Endodermal cell (in vitro differentiated cells): ENCODE measurements around the gene NR5A1. TPM values are rescaled to one million over a fixed set of nuclear protein-coding genes. Genes with fewer than 3 reads are reported as not detected.

ENCODE experiments used
- DNase-seq: peaks from one replicate; pipeline ENCODE4 v3.0.0-alpha.2; 2017
- H3K27ac ChIP-seq: 2 replicates; pipeline ENCODE4 v1.5.1; 2013; ENCODE audit warnings: mild to moderate bottlenecking, low read depth, low read length, moderate library complexity
- H3K27me3 ChIP-seq: 2 replicates; pipeline ENCODE4 v1.6.1; 2013; ENCODE audit warnings: mild to moderate bottlenecking, low read length, moderate library complexity; ENCODE audit not compliant: insufficient read depth, control insufficient read depth, poor library complexity, severe bottlenecking
- H3K36me3 ChIP-seq: 2 replicates; pipeline ENCODE4 v1.7.0; 2013; ENCODE audit warnings: mild to moderate bottlenecking, low read length, moderate library complexity; ENCODE audit not compliant: control insufficient read depth, insufficient read depth
- H3K4me1 ChIP-seq: one replicate; pipeline ENCODE4 v1.7.0; 2013; ENCODE audit warnings: low read length; ENCODE audit not compliant: control insufficient read depth, insufficient read depth
- H3K4me3 ChIP-seq: 2 replicates; pipeline ENCODE4 v1.5.1; 2013; ENCODE audit warnings: mild to moderate bottlenecking, low read length, moderate library complexity
- H3K9ac ChIP-seq: 2 replicates; pipeline ENCODE4 v1.6.1; 2013; ENCODE audit warnings: mild to moderate bottlenecking, low read length, moderate library complexity; ENCODE audit not compliant: poor library complexity, severe bottlenecking; ENCODE audit errors: extremely low read depth
- H3K9me3 ChIP-seq: 2 replicates; pipeline ENCODE4 v1.6.1; 2013; ENCODE audit warnings: mild to moderate bottlenecking, low read length, moderate library complexity; ENCODE audit not compliant: control insufficient read depth
- H3K27ac Mint-ChIP-seq: 2 replicates; pipeline ENCODE4 v1.8.0; 2020; ENCODE audit warnings: mixed read lengths
- H3K27me3 Mint-ChIP-seq: 2 replicates; pipeline ENCODE4 v1.8.0; 2021; ENCODE audit warnings: mild to moderate bottlenecking, mixed read lengths; ENCODE audit not compliant: insufficient read depth
- H3K36me3 Mint-ChIP-seq: 2 replicates; pipeline ENCODE4 v1.8.0; 2020; ENCODE audit warnings: low read depth, mixed read lengths
- H3K4me1 Mint-ChIP-seq: 2 replicates; pipeline ENCODE4 v1.8.0; 2020; ENCODE audit warnings: mixed read lengths
- H3K4me3 Mint-ChIP-seq: 2 replicates; pipeline ENCODE4 v1.8.0; 2020; ENCODE audit warnings: mild to moderate bottlenecking, moderate library complexity, mixed read lengths
- H3K9me3 Mint-ChIP-seq: 2 replicates; pipeline ENCODE4 v1.8.0; 2020; ENCODE audit warnings: mild to moderate bottlenecking, mixed read lengths
- WGBS, 2 experiments: methylation state at CpG; one replicate each; pipeline versions ENCODE4 v1.1.5 to v1.1.7; 2013; ENCODE audit warnings: missing lambda C conversion rate in 2 of 2, mixed read lengths in 1 of 2; ENCODE audit not compliant: insufficient coverage in 1 of 2, insufficient read length in 1 of 2; 5-methylcytosine and 5-hydroxymethylcytosine counted together
- total RNA-seq, 2 donors: library from RNA; stranded (reverse); fragmentation: NEBNext Ultra II Directional in 1 of 2; extraction: Animal tissue kit (Norgen Biotek cat#: 25700) in 1 of 2; gene quantifications; 2 replicates in 1 of 2; 3 replicates in 1 of 2; pipeline ENCODE4 v1.2.1, GENCODE V29; 2021
- TF ChIP-seq, protein P1 (sequence below): fragments of 200-600 bp; sonication (generic); conservative IDR thresholded peaks from 2 replicates; pipeline ENCODE4 v1.5.0; 2021; ENCODE audit warnings: antibody characterized with exemption, mild to moderate bottlenecking

Gene NR5A1
- total RNA-seq, 2 donors from 2014 or later, result 0.37 TPM; not detected in 1

DNA sequence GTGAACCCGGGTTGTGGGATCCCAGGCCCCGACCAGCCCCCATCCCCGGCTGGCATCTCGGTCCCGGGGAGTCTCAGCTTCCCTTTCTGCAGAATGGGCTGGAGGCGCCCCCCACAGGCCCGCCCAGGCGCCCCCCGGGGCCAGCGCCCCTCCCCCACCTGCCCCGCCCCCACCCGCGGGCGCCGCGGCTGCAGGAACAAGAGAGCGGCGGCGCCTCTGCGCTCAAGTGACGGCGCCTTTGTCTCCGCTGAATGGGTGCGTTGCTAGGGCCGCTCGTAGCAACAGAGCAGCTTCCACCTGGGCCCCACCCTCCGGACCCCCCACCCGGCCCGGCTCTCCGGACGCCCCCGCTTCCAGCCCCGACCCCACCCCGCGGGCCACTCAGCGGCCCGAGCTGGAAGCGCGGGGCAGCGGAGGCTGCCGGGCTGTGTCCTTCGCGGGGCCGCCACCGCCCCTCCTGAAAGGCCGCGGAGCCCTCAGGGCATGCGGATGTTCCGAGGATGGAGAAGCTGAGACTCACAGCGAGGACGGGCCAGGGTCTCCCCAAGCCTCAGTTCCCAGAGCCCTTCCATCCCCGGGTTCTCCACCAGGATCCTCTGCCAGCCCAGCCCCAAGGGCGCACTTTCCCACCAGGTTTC is 29.4 kb downstream of the NR5A1 start:
- 6 to 55% methylated on average over 2 to 52 of the region's 53 CpGs for WGBS, 2 experiments
- Histone ChIP-seq H3K36me3 (no peaks in the 10 kb centered on the region), H3K9ac (no peak overlapping the region), H3K27me3 (peaks cover 43% of the 10 kb centered on the region), H3K4me3 (peak overlapping the region; percentile 56), H3K27ac (peak overlapping the region; percentile 38), H3K4me1 (no peaks in the 10 kb centered on the region), H3K9me3 (no peaks in the 10 kb centered on the region)
- Mint-ChIP-seq H3K27me3 (peaks cover 60% of the 10 kb centered on the region), H3K4me3 (peak overlapping the region; percentile 43), H3K9me3 (no peaks in the 10 kb centered on the region), H3K36me3 (no peaks in the 10 kb centered on the region), H3K27ac (no peak overlapping the region), H3K4me1 (peaks cover 2% of the 10 kb centered on the region)
- TF ChIP-seq, protein P1, sequence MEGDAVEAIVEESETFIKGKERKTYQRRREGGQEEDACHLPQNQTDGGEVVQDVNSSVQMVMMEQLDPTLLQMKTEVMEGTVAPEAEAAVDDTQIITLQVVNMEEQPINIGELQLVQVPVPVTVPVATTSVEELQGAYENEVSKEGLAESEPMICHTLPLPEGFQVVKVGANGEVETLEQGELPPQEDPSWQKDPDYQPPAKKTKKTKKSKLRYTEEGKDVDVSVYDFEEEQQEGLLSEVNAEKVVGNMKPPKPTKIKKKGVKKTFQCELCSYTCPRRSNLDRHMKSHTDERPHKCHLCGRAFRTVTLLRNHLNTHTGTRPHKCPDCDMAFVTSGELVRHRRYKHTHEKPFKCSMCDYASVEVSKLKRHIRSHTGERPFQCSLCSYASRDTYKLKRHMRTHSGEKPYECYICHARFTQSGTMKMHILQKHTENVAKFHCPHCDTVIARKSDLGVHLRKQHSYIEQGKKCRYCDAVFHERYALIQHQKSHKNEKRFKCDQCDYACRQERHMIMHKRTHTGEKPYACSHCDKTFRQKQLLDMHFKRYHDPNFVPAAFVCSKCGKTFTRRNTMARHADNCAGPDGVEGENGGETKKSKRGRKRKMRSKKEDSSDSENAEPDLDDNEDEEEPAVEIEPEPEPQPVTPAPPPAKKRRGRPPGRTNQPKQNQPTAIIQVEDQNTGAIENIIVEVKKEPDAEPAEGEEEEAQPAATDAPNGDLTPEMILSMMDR, result no peak
- peak; percentile 82 for DNase-seq

DNA sequence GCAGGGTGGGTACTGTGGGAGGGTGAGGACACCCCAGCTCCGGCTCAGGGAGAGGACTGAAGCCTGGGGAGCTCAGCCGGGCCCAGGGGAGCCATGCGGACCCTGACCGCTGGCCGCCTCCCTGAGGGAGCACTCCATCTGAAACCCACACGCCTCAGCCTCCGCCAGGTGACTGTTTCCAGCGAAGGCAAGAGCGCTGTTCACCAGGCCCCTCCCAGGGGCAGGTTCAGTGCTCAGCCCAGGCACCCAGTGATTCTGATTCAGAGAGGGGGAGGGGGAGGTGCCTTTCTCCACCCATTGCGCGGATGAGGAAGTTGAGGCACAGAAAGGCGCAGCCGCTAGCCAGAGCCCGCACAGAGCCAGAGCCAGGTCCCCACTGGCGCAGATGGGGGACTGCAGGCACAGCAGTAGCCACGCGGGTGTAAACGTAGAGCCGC is 30.0 kb downstream of the NR5A1 start:
- Histone ChIP-seq H3K9ac (no peak overlapping the region), H3K27me3 (peaks cover 43% of the 10 kb centered on the region), H3K9me3 (no peaks in the 10 kb centered on the region), H3K4me1 (no peaks in the 10 kb centered on the region), H3K27ac (no peak overlapping the region), H3K36me3 (no peaks in the 10 kb centered on the region), H3K4me3 (peak overlapping the region; percentile 56)
- Mint-ChIP-seq H3K4me3 (peak overlapping the region; percentile 43), H3K27ac (no peak overlapping the region), H3K4me1 (peaks cover 2% of the 10 kb centered on the region), H3K27me3 (peaks cover 60% of the 10 kb centered on the region), H3K36me3 (no peaks in the 10 kb centered on the region), H3K9me3 (no peaks in the 10 kb centered on the region)
- 46 to 70% methylated on average over 2 to 19 of the region's 19 CpGs for WGBS, 2 experiments
- TF ChIP-seq, protein P1, result peak; percentile 41
- no peak for DNase-seq

DNA sequence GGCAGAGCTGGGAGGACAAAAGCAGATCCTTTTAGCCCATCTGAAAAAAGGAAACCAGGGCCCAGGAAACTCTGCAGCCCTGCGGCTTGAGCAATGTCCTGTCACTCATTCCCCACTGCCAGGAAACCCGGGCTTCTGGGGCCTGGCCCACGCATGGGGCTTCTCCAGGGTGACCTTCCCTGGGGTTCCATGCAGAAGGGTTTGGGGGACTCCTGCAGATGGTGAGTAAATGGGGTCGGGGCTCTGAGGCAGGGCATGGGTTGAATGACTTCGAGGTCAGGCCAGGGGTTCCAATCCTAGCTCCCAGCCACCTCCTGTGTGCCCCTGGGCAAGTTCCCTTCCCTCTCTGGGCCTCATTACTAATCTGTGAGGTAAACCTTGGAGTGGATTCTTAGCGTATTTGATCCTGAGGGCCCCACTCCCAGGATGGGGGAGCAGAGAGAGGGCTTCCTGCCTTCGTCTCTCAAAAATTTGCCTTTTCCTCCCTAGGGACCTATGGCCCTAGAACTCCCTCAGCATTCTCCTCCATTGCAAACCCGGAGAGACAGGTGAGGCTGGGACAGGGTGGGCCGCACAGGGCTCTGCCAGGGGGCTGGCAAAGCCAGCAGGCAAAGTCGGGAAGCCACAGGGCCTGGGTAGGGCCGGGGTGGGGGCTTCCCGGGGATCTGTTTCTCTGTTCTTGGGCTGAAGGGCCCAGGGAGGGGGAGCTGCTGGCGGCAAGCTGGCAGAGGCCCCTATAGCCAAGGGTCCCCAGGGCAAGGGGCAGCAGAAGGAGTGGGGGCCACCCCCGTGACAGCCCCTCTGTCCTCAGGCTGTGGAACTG is 31.1 kb downstream of the NR5A1 start:
- Histone ChIP-seq H3K4me1 (no peaks in the 10 kb centered on the region), H3K9ac (no peak overlapping the region), H3K36me3 (no peaks in the 10 kb centered on the region), H3K9me3 (no peaks in the 10 kb centered on the region), H3K4me3 (no peak overlapping the region), H3K27me3 (peaks cover 33% of the 10 kb centered on the region), H3K27ac (no peak overlapping the region)
- H3K4me1 Mint-ChIP-seq, result peaks cover 2% of the 10 kb centered on the region
- TF ChIP-seq, protein P1, result no peak
- peaks cover 51% of the 10 kb centered on the region for H3K27me3 Mint-ChIP-seq
- H3K9me3 Mint-ChIP-seq, result no peaks in the 10 kb centered on the region
- WGBS, 2 experiments, result 86 to 95% methylated on average over 7 to 14 of the region's 14 CpGs
- no peak overlapping the region for H3K27ac Mint-ChIP-seq
- H3K4me3 Mint-ChIP-seq, result no peak overlapping the region
- DNase-seq, result no peak
- H3K36me3 Mint-ChIP-seq, result no peaks in the 10 kb centered on the region
